HG03442 (cell line): ENCODE measurements around the gene PPIL6.
A peak's percentile ranks its signal among the peaks of the same experiment; 100 is the strongest.

Source experiments
- ATAC-seq: cut with Tn5 transposase; IDR thresholded peaks from one replicate; pipeline ENCODE4 v1.9.1; 2021; ENCODE audit warnings: mild to moderate bottlenecking, moderate library complexity; ENCODE audit not compliant: unreplicated experiment

Gene PPIL6

GRCh38 chr6:109440331-109441068 lies at the start of gene PPIL6, which contains the start of gene SMPD2:
TSS of gene PPIL6 (minus strand) at chr6:109440628. CDS start at chr6:109440590, 38 bp downstream.
TSS of gene SMPD2 (plus strand) at chr6:109440724. CDS start at chr6:109441122, 398 bp downstream.
- peak; percentile 82 for ATAC-seq

DNA sequence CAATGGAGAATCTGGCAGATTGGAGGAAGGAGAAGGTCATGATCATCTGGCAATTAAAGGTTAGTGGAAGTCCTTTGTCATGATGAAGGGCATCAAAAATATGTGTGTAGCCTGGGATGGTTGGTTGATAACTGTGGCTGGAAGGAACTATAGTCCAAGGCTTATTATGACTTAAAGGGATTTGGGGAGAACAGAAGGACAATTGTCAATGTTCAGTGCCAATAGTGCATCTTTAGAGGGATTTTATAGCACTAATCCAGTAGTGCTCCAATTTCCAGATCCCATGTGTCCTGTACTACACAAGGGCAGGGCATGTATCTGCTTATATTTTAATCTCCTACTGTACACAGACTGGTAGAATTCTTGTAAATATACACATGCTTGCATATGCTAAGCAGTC lies 47.6 kb upstream of the PPIL6 start:
- ATAC-seq: no peak

DNA sequence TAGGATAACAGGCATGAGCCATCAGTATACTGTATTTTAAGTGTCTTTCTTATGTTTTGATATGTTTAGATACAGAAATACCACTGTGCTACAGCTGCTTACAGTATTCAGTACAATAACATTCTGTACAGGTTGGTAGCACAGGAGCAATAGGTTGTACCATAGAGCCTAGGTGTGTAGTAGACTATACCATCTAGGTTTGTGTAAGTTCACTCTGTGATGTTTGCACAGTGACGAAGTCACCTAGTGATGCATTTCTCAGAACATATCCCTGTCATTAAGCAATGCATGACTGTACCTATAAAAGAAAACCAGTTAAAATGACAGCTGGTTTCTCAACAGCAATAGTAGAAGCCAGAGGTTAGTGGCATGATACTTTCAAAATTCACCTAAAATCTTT lies 45.6 kb upstream of the PPIL6 start:
- ATAC-seq: no peak

DNA sequence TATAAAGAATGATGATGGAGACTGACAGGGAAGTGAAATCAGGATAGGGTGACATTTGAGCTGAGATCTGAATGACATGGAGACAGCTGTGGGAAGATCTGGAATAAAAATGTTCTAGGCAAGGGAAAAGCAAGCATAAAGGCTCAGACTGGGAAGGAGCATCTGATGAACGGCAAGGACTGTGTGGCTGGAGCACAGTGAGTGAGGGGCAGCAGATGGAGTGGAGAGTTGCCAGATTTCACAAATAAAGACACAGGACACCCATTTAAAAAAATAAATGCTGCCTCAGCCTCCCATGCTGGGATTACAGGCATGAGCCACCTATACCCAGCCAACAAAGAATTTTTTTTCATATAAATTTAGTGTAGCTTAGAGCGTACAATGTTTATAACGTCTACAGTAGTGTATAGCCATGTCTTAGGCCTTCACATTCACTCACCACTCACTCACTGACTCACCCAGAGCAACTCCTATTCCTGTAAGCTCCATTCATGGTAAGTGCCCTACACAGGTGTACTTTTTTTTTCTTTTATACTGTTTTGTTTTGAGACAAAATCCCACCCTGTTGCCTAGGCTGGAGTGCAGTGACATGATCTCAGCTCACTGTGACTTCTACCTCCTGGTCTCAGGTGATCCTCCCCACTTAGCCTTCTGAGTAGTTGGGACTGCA lies 45.0 kb upstream of the PPIL6 start:
- ATAC-seq: no peak

- no peak for ATAC-seq
Measured at GRCh38 chr6:109484122-109484521, 43.7 kb upstream of the PPIL6 start.

GRCh38 chr6:109483735-109484057 lies 43.3 kb upstream of the PPIL6 start:
- no peak for ATAC-seq

DNA sequence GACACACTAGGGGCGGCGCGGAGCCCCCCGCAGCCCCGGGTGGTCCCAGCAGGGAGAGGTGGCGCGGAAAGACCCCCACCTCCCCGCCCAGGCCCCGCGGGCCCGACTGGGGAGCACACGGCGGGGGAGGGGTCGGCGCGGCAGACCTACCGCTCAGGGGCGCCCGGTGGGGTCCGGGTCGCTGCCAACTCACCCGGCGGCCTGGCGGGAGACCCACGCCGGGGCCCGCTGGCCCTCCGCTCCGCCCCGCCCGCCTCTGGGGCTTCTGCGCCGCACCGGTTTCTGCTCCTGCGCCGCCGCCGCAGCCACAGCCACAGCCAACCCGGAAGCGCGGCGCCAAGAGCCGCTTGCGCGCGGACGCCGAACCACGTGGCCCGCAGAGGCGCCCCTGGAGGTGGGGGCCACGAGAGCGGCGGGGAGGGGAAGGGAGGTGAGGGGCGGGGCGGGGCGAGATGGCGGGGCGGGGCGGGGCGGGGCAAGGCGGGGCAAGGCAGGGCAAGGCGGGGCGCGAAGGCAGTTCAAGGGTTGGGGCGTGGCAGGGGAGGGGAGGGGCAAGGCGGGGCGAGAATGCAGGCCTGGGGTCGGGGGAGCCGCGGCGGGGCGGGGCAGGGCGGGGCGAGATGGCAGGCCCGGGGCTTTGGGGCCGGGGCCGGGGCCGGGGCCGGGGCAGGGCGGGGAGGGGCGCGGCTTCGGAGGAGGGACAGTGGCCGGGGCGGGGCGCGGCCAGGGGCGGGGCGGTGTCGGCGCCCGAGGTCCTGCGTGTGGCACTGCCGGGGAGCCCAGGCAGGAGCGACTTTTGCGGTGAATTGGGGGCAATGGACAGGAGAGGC lies 42.7 kb upstream of the PPIL6 start, which contains the start of gene ZBTB24:
Gene ZBTB24 (minus strand): TSS at position 315 of the 830 bp plus-strand sequence. CDS start 1,193 bp downstream, outside the sequence.
- peak; percentile 85 for ATAC-seq

DNA sequence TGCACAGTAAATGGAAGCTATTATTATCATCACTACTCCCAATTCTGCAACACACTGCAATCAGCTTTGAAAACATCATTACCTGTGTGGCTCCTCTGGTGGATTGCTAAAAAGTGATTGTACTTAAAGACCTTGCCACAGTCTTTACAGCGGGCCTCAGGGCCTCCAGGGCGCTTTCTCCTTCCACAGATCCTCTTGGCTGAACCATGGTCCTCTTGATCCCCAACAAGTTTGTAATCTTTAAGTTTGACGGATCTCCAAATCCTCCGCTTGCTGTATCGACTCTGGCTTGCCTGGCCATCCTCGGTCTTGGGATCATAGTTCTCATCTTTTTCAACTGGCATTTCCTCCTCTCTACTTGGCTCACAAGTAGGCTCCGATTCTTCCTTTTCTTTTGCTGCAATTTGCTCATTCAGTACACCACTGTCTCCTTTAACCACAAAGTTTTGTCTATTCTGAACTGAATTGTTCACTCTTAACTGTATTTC lies 40.6 kb upstream of the PPIL6 start:
- ATAC-seq: no peak

DNA sequence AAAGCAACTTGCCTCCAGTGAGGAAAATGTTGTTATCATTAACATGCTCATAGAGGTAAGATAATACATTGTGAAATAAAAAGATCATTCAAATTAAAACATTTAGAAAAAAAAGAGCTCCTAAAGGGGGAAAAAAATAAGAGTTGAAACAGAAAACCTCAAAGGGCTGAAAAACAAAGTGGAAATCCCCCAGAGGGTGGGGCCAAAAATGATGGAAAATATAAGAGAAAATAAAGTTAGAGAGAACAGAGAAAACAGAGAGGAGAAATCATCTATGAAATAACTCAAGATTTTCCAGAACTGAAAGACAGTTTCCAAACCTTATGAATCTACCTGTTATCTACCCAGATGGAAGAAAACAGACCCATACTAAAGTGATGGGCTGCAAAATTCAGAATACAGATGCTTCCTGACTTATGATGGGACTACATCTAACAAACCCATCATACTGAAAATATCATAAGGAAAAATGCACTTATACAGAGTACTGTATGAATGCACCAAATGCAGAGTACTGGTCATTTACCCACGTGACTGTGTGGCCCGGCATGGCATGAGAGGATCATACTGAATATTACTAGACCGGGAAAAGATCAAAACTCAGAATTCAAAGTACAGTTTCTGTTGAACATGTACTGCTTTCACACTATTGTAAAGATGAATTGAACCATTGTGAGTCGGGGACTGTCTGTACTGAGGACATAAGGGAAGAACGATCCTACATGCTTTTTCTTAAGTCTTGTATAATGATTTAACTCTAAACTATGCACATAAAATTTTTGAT lies 38.6 kb upstream of the PPIL6 start:
- no peak for ATAC-seq

DNA sequence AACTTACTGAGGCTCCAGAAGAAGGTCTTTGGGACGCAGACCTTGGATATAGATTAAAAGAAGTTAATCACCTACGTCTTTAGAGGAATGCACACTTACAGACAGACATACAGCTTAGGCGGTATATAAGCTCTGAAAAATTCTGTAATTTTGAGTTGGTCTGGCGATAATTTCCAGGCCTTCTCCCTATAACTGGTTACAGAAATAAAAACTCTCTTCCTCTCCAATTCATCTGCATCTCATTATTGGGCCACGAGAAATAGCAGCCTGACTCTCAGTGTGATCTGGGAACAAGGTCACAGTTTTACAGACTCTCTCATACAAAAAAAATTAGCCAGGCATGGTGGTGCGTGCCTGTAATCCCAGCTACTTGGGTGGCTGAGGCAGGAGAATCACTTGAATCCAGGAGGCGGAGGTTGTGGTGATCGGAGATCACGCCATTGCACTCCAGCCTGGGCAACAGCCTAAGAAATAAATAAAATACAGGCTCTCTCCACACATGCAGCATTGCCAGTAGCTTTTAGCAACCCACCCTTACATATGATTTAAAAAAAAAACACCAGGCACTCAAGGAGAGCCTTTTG lies 37.9 kb upstream of the PPIL6 start:
- ATAC-seq: no peak

DNA sequence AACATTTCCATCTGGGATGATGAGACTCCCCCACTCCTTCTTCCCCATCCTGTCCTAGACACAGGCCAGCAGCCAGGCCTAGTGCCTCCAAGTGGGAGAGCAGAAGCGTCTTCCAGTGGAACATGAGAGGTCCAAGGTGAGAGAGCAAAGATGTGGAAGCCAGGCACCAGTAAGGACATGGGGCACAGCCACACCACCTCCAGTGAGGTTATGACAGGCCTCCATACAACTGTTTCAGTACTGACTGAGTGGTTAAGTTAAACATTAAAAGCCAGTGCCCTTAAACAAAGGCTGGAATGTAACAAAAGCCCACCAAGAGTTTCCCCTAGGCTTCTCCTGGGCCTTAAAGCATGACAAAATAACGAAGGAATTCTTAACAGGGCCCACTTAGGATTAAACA lies 37.3 kb upstream of the PPIL6 start:
- ATAC-seq: no peak

DNA sequence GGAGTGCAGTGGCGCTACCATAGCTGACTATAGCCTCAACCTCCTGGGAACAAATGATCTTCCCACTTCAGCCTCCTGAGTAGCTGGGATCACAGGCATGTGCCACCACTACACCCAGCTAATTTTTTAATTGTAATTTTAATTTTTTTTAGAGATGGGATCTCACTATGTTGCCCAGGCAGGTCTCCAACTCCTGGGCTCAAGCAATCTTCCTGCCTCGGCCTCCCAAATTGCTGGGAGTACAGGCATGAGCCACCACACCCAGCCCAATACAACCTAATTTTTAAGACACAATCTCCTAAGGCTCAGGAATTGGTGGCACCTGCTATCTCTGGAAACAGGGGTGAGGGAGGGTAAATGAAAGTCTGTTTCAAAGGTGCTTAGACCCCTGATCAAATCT lies 36.8 kb upstream of the PPIL6 start:
- ATAC-seq: no peak

DNA sequence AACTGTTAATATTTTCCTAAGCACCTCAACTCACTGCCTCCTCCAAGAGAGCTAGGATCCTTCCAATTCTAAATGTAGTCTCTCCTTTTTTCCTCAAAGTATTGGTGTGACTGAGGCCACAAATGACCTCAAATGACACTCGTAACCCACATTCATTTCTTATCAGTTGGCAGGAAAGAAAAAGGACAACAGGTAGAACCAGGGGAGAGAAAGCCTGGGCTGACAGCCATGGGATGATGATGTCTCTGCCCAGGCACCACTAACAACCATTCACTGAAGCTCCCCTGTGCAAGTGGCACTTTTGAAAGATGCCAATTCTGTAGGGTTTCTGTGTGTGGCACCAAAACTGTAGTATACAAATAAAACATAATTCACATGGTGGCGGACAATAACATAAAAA lies 35.2 kb upstream of the PPIL6 start:
- ATAC-seq: no peak

GRCh38 chr6:109474995-109475394 lies 34.6 kb upstream of the PPIL6 start:
- ATAC-seq: no peak

GRCh38 chr6:109473120-109473519 lies 32.7 kb upstream of the PPIL6 start:
- ATAC-seq: no peak

DNA sequence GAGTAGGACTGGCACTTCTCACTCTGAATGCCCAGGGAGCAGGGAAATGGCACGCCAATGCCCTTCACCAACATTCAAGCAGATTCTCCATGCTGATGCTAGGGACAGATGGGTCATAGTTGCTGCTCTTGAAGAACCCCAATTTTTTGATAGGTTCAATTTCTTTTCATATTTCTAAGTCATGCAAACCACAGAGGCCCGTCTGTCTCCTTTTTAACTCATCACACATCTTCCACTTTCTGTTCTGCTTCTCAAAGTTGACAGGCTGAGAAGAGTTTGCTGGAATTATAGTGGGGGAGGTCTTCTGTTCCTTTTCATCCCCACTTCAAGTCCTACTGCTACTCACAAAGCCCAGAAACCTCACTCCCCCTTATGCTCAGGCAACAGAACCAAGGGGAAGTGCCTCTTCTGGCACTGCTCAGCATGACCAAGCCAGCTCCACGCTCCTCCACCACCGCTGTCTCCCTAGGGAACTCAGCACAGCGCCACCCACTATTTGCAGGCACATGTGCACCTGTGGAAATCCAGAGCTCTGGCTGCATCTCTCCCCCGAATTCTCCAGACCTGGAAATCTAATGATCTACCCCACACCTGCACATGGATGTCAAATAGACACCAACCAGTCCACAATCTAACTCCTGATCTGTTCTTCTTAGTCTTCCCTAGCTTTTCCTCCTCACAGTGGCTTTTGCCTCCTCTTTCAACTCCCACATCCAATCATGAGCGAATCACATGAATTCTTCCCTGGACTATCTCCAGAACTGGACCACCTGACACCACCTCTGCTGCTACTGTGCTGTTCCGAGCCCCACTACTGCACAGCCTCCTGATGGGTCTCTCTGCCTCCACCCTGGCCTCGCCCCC lies 31.9 kb upstream of the PPIL6 start:
- ATAC-seq: peak; percentile 62

DNA sequence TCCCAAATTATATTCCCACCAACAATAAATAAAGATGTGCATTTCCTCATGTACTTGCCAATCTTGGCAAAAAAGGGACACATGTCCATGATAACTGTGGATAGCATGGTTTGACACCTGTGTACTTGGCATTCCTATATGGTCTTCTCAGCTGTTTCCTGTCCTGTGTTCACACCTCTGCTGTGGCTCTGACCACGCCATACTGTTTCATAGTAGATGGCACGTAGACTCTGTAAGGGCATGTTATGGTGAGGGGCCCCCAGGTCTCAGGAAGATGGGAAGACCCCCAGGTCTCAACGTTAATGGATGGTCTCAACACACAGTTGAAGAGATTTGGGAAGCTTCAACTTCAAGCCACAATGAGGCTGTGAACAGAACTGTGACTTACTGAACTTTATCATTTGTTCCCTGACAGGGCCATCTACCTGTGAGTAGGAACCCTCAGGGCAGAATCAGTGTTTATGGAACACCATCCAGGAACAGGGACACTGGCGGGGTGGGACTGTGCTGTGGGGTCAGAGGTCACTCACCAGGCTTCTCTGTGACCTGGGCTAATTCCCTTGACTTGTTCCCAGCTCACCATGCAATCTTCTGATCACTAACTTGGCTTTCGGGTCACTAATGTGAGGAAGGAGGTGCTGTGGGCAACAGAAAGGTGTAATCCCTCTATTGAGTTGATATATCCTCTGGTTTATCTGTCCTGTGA lies 30.8 kb upstream of the PPIL6 start:
- ATAC-seq: no peak

- no peak for ATAC-seq
Measured at GRCh38 chr6:109469591-109470189, 29.3 kb upstream of the PPIL6 start.
